Stimulated activated CD4-positive, alpha-beta T cell treated with anti-CD3 and anti-CD28 coated beads, Interleukin-4, amount 100 ng/mL, for 24 hours (primary cell): ENCODE measurements around the gene NPEPL1.

ENCODE experiments used
- DNase-seq: peaks from one replicate; pipeline ENCODE4 v3.0.0-alpha.2; 2020

The NPEPL1 gene

DNA sequence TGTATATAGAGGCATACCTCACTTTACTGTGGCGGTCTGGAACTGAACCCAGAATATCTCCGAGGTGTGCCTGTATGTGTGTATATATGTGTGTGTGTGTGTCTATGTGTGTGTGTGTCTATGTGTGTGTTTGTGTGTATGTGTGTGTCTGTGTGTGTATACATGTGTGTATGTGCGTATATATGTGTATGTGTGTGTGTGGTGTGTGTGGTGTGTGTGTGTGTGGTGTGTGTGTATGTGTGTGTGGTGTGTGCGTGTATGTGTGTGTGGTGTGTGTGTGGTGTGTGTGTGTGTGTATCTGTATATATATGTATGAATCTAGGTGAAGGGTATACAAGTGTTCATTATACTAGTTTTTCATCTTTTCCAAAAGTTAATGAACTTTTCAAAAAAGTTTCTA lies 4.2 kb upstream of the NPEPL1 start:
- DNase-seq: no peak

DNA sequence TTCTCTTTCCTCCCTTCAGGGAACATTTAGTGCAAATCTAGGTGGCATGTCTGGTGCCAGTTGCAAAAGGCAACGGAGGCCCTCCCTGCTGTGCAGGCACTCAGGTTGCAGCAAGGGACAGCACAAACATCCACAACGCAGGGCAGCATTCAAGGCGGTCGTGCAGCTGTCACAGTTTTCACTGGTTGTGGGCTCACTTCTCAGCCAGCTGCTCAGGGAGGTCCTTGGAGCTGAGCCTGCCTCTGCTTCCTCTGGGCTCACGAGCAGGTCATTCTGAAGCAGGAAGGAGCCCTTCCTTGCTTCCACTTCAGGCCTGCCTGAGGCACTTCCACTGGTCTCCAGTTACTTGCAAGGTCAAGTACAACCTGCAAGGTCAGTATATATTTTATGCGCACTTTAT lies 3.8 kb upstream of the NPEPL1 start:
- no peak for DNase-seq

DNA sequence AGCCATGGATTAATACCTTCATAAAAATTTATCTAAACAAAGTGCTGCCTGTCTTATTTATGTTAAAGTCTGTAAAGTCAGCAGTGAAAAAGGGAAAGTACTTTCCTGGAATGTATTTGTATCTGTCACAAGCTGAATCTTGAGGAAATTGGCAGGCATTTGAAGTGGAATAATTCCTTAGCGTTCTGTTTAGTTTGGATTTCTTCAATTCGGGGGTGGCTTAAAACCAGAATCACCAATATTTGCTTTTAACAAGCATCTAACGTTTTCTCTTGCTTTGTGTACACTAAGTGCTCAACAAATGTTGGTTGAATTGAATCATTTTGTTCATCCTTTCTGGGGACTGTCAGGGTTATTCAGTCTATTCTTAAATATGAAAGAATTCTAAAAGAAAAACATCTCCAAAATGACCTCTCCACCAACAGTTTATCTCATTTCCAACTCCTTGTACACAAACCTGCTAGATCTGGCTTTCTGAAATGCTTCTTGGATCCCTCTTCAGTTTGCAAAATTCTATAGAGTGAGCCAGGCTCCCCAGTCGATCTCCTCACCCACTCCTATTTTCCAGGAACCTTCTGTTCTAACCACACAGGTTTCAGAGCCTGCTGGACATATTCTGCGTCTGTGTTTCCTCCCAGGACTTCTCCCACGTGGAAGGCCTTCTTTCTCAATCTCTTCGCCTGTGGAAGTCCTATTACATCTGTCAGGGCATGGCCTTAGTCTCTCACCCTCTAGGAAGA lies 2.0 kb upstream of the NPEPL1 start:
- no peak for DNase-seq

DNA sequence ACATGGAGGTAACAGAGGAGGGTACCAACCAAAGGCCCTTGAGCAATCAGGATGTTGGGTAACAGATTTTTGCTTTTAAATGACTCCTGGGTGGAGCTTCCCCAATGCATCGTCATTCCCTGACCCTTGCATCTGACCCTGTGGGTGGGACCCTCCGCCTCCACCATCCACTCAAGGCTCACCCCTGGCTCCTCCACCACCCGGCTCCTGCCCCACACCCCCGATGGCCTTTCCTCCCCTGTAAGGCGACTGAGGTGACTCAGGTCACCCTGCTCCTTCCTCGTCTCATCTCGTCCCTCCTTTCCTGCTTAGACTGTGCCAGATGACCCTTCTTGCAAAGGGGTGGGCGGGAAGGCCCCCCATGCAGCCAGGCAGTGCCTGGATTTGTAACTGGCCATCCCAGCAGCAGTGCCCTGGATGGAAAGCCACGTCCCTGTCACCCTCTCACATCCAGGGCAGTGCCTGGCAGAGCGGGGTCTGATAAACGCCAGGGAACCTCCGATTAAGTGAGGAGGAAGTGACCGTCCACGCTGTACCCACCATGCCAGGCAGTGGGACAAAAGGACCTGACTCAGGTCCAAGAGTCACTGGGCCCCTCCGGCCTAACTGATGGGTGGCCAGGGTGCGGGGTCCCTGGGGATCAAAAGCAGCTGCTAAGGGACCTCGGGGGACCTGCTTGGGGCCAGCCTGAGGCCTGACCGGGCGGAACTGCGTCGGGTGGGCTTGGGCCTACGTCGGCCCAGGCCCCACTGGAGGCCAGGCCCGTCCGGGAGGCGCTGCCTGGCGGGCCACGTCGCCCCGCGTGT lies 624 bp upstream of the NPEPL1 start:
- DNase-seq: peak; percentile 3

DNA sequence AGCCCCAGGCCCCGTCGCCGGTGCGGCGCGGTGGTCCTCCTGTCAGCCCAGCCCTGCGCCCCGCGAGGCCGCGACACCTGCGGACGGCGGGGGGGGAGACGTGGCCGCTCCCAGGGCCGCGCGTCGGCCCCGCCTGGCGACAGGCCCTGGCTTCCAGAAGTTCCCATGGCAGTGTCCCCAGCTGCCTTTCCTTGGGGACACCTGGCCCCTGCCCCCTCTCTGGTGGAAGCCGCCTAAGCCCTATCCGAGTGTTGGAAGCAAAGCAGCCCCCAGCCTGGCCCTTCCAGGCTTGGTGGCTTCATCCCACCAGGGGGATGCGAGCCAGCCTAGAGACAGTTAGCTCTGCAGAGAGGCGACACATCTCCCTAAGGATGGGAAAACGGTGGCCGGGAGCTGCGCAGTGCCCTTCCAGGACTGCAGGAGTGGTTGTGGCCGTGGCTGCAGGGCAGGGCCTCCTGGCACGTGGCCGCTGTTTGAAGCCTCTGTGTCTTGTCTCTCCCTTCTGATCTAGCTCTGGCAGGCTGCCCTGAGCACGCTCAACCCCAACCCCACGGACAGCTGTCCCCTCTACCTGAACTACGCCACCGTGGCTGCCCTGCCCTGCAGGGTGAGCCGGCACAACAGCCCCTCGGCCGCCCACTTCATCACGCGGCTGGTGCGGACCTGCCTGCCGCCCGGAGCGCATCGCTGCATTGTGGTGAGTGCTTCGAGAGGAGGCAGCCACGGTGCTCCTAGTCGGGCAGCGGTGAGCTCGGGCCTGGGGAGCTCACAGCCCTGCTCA lies 816 bp downstream of the NPEPL1 start:
- no peak for DNase-seq

DNA sequence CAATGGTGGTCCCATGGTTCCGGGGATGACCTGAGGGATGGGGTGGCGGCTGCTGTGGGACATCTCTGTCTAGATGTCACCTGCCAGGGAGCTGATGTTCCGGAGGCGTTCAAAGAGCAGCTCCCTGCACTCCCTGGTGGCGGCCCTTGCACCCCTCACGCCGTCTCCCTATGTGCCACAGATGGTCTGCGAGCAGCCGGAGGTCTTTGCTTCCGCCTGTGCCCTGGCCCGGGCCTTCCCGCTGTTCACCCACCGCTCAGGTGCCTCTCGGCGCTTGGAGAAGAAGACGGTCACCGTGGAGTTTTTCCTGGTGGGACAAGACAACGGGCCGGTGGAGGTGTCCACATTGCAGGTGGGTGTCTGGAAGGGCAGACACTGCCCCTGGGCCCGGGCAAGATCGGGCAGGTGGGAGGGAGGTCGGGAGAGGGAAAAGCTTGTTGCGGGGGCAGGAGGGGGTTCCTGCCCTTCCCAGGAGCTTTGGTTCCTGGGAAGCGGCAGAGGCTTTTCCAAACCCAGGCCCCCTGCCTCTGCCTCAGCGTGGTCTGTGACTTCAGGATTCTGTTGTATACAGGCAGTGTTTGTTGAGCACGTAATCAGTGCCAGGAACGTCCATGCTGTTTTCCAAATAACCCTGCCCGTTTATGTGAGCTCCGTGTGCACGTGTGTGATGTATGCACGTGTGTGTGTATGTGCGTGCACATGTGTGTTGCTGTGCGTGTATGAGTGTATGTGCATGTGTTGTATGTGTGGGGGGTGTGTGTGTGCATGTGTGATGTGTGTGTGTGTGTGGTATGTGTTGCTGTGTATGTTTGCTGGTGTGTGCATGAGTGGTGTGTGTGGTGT lies 1.9 kb downstream of the NPEPL1 start:
- no peak for DNase-seq

DNA sequence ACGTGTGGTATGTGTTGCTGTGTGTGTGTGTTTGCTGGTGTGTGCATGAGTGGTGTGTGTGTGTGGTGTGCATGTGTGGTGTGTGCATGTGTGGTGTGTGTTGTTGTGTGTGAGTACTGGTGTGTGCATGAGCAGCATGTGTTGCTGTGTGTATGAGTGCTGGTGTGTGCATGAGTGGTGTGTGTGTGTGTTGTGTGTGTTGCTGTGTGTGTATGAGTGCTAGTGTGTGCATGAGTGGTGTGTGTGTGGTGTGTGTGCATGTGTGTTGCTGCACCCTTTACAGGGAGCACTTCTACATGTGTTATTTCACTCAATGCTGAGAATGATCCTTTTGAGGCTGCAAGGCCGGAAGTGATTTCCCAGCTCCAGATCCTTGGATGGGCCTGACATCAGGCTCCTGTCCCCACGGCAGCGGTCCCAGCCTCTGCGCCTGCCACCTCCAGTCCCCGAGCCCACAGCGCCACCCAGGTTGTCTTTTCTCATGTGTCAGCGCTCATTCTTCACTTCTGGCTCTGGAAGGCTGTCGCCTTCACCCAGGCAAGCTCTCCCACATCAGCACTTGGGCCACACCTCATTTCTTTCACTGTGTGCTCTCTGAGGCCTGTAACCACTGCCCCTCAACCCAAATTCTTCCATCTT lies 2.6 kb downstream of the NPEPL1 start:
- no peak for DNase-seq

DNA sequence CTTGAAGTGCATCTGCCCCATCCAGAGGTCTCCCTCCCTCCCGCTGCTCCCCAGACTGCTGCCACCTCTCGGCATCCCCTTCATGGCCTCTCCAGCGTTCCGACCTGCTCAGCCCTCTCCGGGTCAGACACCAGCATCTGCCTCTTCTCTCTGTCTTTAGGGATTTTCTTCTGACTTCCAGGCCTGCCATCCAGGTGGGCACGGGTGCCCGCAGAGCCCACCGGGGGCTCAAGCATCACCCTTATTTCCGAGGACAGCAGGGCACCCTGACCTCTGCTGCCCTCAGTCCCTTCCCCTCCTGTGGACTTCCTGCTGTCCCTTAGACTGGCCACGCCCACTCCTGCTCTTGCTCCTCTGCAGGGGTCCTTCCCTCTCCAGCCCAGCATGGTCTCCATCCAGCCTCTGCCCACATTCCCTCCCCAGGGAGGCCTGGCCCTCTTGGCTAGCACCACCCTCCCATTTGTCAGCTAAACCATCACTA lies 3.3 kb downstream of the NPEPL1 start:
- no peak for DNase-seq

DNA sequence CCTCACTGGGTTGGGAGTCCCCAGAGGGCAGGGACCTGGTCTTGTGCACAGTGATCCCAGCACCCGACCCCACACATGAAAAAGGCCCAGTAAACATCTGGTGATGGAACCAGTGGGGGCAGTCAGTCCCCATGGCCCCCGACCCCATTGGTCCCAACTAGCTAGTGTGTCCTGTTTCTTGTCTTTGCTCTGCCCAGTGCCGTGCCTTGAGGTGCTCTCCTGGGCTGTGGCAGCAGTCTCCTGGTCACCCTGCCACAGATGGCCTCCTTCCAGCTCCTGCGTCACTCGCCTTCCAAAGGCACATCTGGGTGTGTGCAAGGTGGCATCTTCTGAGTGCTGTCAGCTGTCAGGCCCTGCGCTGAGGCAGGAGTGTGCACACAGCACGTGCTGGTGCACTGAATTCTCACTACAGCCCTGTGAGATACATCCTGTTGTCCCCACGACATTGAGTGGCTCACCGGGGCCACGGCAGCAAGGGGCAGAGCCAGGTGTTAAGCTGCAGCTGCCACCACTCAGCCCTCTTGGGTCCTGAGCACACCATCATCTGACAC lies 3.9 kb downstream of the NPEPL1 start:
- no peak for DNase-seq

DNA sequence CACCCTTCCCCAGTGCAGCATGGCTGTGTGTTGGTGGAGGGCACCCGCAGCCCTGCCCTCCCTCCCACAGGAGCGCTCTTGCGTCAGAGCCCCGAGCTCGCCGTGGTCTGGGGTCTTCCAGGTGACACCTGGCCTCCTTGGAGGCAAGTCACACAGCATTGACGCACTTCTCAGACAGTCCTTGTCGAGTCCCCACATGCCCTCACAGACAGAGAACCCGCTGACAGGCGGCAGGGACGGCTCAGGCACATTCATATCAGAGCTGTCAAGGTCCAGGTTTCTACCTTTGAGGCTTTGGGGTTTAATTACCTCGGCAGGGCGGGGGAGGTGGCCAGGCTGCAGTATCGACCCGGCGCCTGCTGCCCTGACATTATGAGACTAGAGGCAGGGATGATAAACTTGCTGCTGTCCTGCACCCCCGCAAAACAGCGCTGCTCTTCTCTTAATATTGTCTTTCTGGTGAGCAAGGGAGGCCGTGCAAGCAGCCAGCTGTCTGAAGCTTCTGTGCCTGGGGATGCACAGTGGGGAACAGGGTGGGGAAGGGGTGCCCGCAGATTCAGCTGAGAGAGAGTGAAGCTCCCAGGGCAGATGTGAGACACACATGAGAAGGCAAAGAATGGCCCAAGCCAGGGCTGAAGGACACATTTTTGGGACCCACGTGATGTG lies 4.7 kb downstream of the NPEPL1 start:
- DNase-seq: no peak

DNA sequence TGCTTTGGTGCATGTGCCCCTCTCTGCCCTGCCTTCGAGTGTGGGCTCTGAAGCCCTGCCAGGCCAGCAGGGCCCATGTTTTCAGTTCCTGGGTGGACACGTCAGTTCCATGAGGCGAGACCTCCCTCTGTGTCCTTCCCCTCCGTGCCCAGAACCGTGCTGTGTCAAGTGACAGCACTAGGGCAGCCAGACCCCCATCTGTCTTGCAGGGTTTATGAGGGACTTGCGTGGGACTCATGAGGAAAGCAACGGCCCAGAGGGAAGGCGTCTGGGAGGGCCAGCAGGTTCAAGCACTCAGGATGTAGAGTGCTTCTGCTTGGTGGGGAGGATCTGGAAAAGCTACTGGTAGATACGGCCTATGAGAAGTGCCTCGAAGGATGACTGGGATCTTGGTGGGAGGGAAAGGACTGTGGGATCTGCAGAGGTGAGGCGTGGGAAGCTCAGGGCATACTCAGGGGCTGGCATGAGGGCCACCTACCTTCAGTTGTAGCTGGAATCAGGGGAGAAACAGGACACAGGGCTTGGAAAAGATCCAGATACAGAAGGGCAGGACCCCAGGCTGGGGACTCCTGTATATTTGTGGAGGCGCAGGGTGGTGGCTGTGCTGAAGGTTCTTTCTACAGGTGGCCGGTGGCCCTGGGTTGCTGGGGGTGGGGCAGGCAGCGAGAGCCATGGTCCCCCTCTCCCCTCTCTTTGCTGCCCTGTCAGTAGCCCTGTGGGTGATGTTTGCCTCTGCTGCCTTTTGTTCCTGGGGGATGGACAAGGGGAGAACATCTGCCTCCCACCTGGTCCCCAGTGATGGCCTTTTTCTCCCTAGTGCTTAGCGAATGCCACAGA lies 5.5 kb downstream of the NPEPL1 start:
- DNase-seq: no peak

DNA sequence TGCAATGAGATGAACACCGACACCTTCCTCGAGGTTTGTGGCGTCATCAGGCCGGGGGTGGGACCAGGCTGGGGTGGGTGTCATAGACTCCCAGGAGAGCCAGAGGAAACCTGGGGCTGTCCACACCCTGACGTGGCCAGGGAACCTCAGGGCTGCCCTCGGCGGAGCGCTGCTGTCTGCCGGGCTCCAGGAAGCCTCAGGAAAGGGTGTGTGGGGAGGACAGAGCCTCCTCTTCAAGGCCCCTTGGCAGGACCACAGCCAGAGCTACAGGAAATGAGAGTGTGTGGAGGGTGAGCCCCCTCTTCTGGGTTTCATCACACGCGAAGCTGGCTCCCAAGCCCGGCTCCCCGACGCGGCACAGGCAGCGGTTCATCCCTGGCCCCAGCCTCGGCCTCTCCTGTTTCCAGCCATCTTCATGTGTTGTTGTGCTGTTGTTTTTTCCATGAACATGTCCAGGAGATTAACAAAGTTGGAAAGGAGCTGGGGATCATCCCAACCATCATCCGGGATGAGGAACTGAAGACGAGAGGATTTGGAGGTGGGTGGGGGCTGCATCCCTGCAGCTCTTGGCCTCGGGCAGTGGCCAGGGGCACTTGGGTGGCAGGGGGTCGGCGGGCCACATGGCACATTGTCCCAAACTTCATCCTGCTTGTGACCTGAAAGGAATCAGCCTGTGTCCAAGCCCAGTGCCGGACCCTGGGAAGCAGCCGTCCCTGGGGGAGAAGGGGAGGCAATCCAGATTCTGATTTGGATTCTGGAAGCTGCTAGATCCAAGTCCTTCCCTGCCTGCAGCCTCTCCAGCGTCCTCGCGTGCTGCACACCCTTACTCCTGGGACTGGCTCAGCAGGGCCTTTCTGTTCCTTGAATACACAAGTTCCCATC lies 6.4 kb downstream of the NPEPL1 start:
- DNase-seq: no peak

DNA sequence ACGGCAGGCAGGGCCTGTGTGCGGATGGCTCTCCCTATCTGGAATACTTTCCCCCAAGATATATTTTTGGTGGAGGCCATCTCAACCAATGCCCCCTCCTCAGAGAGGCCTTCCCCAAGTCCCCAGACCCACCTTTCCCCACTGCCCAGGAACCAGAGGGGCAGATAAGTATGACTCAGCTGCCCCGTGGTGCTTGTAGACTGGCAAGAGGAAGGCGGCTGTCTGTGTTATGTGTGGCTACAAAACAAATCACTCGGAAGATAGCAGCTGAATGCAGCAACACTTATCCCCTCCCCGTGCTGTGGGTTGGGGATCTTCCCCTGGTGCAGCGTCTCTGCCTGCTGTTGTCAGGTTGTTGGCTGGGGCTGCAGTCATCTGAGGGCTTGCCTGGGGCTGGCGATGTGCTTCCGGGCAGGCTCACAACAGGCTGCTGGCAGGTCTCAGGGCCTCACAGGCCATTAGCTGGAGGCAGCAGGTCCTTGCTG lies 7.1 kb downstream of the NPEPL1 start:
- no peak for DNase-seq

DNA sequence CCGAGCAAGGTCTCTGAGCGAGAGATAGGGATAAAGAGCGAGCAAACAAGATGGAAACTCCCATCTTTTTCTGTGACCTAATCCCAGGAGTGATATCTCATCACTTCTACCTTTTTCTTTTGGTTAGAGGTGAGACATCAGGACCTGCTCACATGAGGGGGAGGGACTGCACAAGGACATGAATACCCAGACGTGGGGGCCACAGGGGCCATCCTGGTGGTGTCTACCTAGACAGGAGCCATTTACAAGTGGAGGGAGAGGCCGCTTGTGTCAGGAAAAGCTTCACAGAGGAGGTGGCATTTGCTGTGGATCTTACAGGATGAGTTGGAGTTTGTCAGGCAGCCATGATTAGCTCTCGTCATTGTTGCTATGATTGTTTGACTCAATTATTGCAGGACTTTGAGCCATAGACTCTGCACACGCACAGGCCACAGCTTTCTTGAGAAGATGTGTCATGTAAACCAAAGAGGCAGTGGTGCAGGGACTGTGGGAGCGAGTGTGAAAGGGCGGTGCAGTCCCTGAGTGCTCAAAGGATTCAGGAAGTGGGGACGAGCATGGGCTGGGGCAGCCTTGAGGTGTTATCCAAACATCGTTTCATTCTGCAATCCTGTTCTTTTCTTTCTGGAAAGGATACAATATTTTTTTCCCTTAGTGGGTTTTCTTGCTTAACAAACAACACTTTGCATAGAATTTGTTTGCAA lies 7.7 kb downstream of the NPEPL1 start:
- no peak for DNase-seq

DNA sequence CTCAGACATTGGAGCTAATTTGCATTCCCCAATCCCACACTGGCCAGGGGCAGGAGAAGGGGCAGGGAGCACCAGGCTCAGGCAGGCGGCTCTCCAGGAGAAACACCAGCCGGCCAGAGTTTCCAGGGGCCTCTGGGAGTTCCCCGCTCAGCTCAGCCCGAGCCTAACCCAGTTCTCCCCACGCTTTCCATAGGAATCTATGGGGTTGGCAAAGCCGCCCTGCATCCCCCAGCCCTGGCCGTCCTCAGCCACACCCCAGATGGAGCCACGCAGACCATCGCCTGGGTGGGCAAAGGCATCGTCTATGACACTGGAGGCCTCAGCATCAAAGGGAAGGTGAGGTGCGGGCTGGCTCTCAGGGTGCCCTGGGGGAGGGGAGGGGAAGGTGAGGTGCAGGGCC lies 8.2 kb downstream of the NPEPL1 start:
- DNase-seq: no peak

DNA sequence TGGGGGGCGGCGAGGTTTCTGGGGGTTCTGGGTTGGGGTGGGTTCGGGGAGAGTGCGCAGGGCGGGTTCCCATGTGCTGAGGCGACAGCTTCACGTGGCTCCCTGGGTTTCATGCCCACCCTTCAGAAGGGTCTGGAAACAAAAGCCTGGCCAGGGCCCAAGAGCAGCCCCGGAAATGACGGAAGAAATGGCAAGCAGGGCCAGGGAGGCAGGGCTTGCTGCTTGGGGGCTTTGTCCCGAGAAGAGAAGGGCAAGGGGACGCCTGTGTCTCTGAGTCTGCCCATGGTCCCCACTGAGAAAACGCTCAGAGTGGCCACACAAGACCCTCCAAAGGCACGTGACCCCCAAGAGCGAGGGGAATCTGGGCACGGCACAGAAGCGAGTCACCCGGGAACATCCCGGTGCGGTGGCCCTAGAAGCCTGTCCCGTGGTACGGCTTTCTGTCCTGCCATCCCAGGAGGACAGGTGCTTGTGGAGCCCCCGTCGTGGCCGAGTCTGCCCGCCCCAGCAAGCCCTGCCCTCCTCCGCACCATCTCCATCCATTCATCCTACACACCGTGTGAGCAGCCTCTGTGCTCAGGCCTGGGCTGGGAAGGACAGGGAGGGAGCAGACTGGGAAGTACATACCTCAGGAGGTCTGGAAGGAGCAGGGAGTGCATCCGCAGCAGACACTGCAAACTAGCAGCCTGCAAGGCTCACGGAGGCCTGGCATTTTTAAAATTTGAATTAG lies 9.0 kb downstream of the NPEPL1 start:
- DNase-seq: no peak

DNA sequence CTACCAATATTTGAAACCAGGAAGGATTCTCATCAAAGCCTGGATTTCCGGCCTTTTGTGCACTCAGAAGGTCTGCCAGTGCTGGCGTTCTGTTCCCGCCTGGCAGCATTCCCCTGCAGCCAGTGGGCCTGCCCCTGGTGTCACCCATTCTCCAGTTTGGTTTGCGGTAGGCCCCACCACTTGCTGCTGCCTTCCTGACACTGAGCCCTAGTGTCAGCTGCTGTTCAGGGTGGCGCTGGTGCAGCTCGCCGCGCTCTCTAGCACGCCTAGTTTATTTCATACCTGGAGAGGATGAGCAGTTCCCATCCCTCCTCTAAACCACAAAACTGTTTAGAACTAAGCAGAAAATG lies 9.5 kb downstream of the NPEPL1 start:
- DNase-seq: no peak
